IMR-90 (cell line): ENCODE results near the gene SETD3. TPM values are rescaled to one million over a fixed set of nuclear protein-coding genes. Genes with fewer than 3 reads are reported as not detected.

Experiments
- ATAC-seq: fragments of 200-7000 bp; cut with Tn5 transposase; 2 replicates; pipeline ENCODE4 v1.9.1; 2020; ENCODE audit warnings: low read depth, mild to moderate bottlenecking, moderate library complexity
- BruUV-seq: library from RNA; stranded (reverse); fragments of 400-500 nt; replicated peaks from 2 replicates; lab custom pipeline; 2021; lab: Mats Ljungman, UMichigan
- CTCF ChIA-PET: fragments of 300-600 bp; formaldehyde crosslinking; extraction: SDS; loops from one replicate; lab custom pipeline; 2021; ENCODE audit warnings: antibody characterized with exemption; lab: Yijun Ruan, JAX
- POLR2A ChIA-PET: fragments of 300-600 bp; sonication (Branson Sonifier 250); formaldehyde crosslinking; loops from one replicate; lab custom pipeline; 2022; ENCODE audit warnings: antibody characterized with exemption; ENCODE audit not compliant: unreplicated experiment; lab: Charles Lee
- DNase-seq: peaks from one replicate; pipeline ENCODE4 v3.0.0; 2013
- H2AFZ ChIP-seq: replicated peaks from 2 replicates; pipeline ENCODE3; 2013; ENCODE audit warnings: low read length, mild to moderate bottlenecking; ENCODE audit not compliant: poor library complexity
- H2AK5ac ChIP-seq: 2 replicates; pipeline ENCODE4 v1.6.1; 2013; ENCODE audit warnings: low read depth, low read length, inconsistent platforms
- H2AK9ac ChIP-seq: replicated peaks from 2 replicates; pipeline ENCODE3; 2013; ENCODE audit warnings: mild to moderate bottlenecking, low read depth, low read length, moderate library complexity; ENCODE audit not compliant: poor library complexity
- H2BK120ac ChIP-seq: 2 replicates; pipeline ENCODE4 v1.6.1; 2013; ENCODE audit warnings: low read depth, low read length, inconsistent platforms
- H2BK15ac ChIP-seq: 3 replicates; pipeline ENCODE4 v1.6.1; 2013; ENCODE audit warnings: low read depth, low read length, inconsistent platforms
- H2BK20ac ChIP-seq: 2 replicates; pipeline ENCODE4 v1.6.1; 2013; ENCODE audit warnings: low read depth, mild to moderate bottlenecking, inconsistent platforms, low read length, moderate library complexity
- H2BK5ac ChIP-seq: 2 replicates; pipeline ENCODE4 v1.6.1; 2013; ENCODE audit warnings: mild to moderate bottlenecking, low read depth, low read length, inconsistent platforms; ENCODE audit not compliant: poor library complexity, severe bottlenecking
- H3K14ac ChIP-seq: replicated peaks from 2 replicates; pipeline ENCODE4 v1.6.1; 2013; ENCODE audit warnings: low read depth, low read length, inconsistent platforms
- H3K18ac ChIP-seq: 2 replicates; pipeline ENCODE4 v1.6.1; 2013; ENCODE audit warnings: low read depth, low read length, control low read depth
- H3K23ac ChIP-seq: 2 replicates; pipeline ENCODE4 v1.6.1; 2013; ENCODE audit warnings: low read depth, low read length, inconsistent platforms
- H3K27ac ChIP-seq: 2 replicates; pipeline ENCODE4 v1.5.1; 2013; ENCODE audit warnings: mild to moderate bottlenecking, control low read depth, low read length; ENCODE audit not compliant: insufficient read depth
- H3K27me3 ChIP-seq: 2 replicates; pipeline ENCODE4 v1.6.1; 2013; ENCODE audit warnings: low read length; ENCODE audit not compliant: control insufficient read depth, insufficient read depth
- H3K36me3 ChIP-seq: 2 replicates; pipeline ENCODE4 v1.6.1; 2013; ENCODE audit warnings: low read length, mixed read lengths; ENCODE audit not compliant: control insufficient read depth, insufficient read depth
- H3K4ac ChIP-seq: 2 replicates; pipeline ENCODE4 v1.6.1; 2013; ENCODE audit warnings: low read depth, low read length, inconsistent platforms
- H3K4me1 ChIP-seq: 2 replicates; pipeline ENCODE4 v1.6.1; 2013; ENCODE audit warnings: low read length, mixed read lengths; ENCODE audit not compliant: control insufficient read depth, insufficient read depth
- H3K4me2 ChIP-seq: 2 replicates; pipeline ENCODE4 v1.6.1; 2013; ENCODE audit warnings: low read depth, mild to moderate bottlenecking, control low read depth, low read length, moderate library complexity
- H3K4me3 ChIP-seq: 2 replicates; pipeline ENCODE4 v1.5.1; 2013; ENCODE audit warnings: low read depth, mild to moderate bottlenecking, control low read depth, low read length, moderate library complexity; ENCODE audit not compliant: insufficient read depth
- H3K56ac ChIP-seq: 2 replicates; pipeline ENCODE4 v1.6.1; 2013; ENCODE audit warnings: low read length, inconsistent platforms; ENCODE audit not compliant: insufficient read depth; ENCODE audit errors: extremely low read depth
- H3K79me1 ChIP-seq, 2 experiments: 2 replicates each; pipeline ENCODE4 v1.6.1; 2013; ENCODE audit warnings: low read length in 2 of 2, inconsistent platforms in 1 of 2, low read depth in 1 of 2
- H3K9ac ChIP-seq: 2 replicates; pipeline ENCODE4 v1.6.1; 2013; ENCODE audit warnings: low read depth, low read length, control low read depth
- H3K9me1 ChIP-seq: 2 replicates; pipeline ENCODE4 v1.6.1; 2013; ENCODE audit warnings: low read length, inconsistent platforms; ENCODE audit not compliant: insufficient read depth
- H3K9me3 ChIP-seq: 2 replicates; pipeline ENCODE4 v1.6.1; 2013; ENCODE audit warnings: low read length; ENCODE audit not compliant: control insufficient read depth, insufficient read depth
- H4K20me1 ChIP-seq: 2 replicates; pipeline ENCODE4 v1.6.1; 2013; ENCODE audit warnings: low read length, inconsistent platforms; ENCODE audit not compliant: insufficient read depth
- H4K5ac ChIP-seq: 2 replicates; pipeline ENCODE4 v1.6.1; 2013; ENCODE audit warnings: mild to moderate bottlenecking, low read depth, low read length, control low read depth
- H4K8ac ChIP-seq, 2 experiments: 2 replicates each; pipeline ENCODE4 v1.6.1; 2013; ENCODE audit warnings: low read depth in 2 of 2, low read length in 2 of 2, control low read depth in 1 of 2, inconsistent platforms in 1 of 2
- H4K91ac ChIP-seq: 2 replicates; pipeline ENCODE4 v1.6.1; 2013; ENCODE audit warnings: low read depth, low read length, inconsistent platforms; ENCODE audit not compliant: insufficient read depth
- BHLHE40 ChIP-seq: fragments of 150-350 bp; IDR thresholded peaks from 2 replicates; pipeline ENCODE4 v1.6.1; 2016; ENCODE audit warnings: mild to moderate bottlenecking, low read depth, low read length
- CEBPB ChIP-seq: IDR thresholded peaks from 2 replicates; pipeline ENCODE4 v1.6.1; 2012; ENCODE audit warnings: low read depth, low read length, improper control_type of control experiment
- CHD1 ChIP-seq: IDR thresholded peaks from 2 replicates; pipeline ENCODE4 v1.6.1; 2012; ENCODE audit warnings: low read depth, low read length, improper control_type of control experiment
- ELK1 ChIP-seq: fragments of 150-350 bp; IDR thresholded peaks from 2 replicates; pipeline ENCODE4 v1.6.1; 2016; ENCODE audit warnings: low read depth, mild to moderate bottlenecking, low read length, moderate library complexity, borderline replicate concordance
- FOS ChIP-seq: fragments of 150-350 bp; IDR thresholded peaks from 2 replicates; pipeline ENCODE4 v1.6.1; 2016; ENCODE audit warnings: low read depth, low read length
- MAFK ChIP-seq: IDR thresholded peaks from 2 replicates; pipeline ENCODE4 v1.6.1; 2012; ENCODE audit warnings: low read depth, low read length, improper control_type of control experiment
- MAZ ChIP-seq: IDR thresholded peaks from 2 replicates; pipeline ENCODE4 v1.6.1; 2012; ENCODE audit warnings: low read depth, mild to moderate bottlenecking, low read length, improper control_type of control experiment, moderate library complexity, borderline replicate concordance
- MXI1 ChIP-seq: IDR thresholded peaks from 2 replicates; pipeline ENCODE4 v1.6.1; 2012; ENCODE audit warnings: low read depth, mild to moderate bottlenecking, low read length, moderate library complexity, borderline replicate concordance
- POLR2A ChIP-seq: IDR thresholded peaks from 2 replicates; pipeline ENCODE4 v1.6.1; 2012; ENCODE audit warnings: mild to moderate bottlenecking, low read depth, low read length
- RAD21 ChIP-seq: IDR thresholded peaks from 2 replicates; pipeline ENCODE4 v1.6.1; 2012; ENCODE audit warnings: low read length, improper control_type of control experiment
- RCOR1 ChIP-seq: IDR thresholded peaks from 2 replicates; pipeline ENCODE4 v1.6.1; 2012; ENCODE audit warnings: mild to moderate bottlenecking, low read length, improper control_type of control experiment; ENCODE audit not compliant: insufficient replicate concordance
- RFX5 ChIP-seq: IDR thresholded peaks from 2 replicates; pipeline ENCODE4 v1.8.0; 2012; ENCODE audit warnings: low read depth, mild to moderate bottlenecking, low read length, moderate library complexity
- SMC3 ChIP-seq: fragments of 150-350 bp; IDR thresholded peaks from 2 replicates; pipeline ENCODE4 v1.6.1; 2016; ENCODE audit warnings: low read depth, mild to moderate bottlenecking, antibody characterized with exemption, low read length, moderate library complexity
- WGBS, 2 experiments: methylation state at CpG; one replicate each; pipeline versions ENCODE4 v1.1.5 to v1.1.7; 2013; ENCODE audit warnings: missing lambda C conversion rate in 2 of 2; ENCODE audit not compliant: insufficient read length in 1 of 2; ENCODE audit errors: extremely low coverage in 2 of 2; 5-methylcytosine and 5-hydroxymethylcytosine counted together
- dilution Hi-C: fragments of 300-500 bp; cut with HindIII; formaldehyde crosslinking; loops from one replicate; pipeline ENCODE4 v1.14.3; 2018; ENCODE audit warnings: low sequenced_read_pairs; ENCODE audit not compliant: unreplicated experiment
- in situ Hi-C: fragments of 300-500 bp; cut with MboI; formaldehyde crosslinking; loops from 3 replicates; pipeline ENCODE4 v1.14.3; 2019; ENCODE audit warnings: low sequenced_read_pairs, inconsistent platforms, mixed read lengths
- intact Hi-C: fragments of 100-400 bp; cut with micrococcal nuclease; formaldehyde crosslinking; loops from 2 replicates; pipeline ENCODE4 v1.10.0; 2022
- polyA plus RNA-seq, 3 experiments: library from polyadenylated mRNA; depleted of rRNA; stranded (reverse); fragments of >200 nt; gene quantifications; 2 replicates each; pipeline ENCODE4 v1.2.3, GENCODE V29; 2012; ENCODE audit warnings: low replicate concordance in 1 of 3
- total RNA-seq: library from RNA; depleted of rRNA; stranded (reverse); fragments of >200 nt; gene quantifications from 2 replicates; pipeline ENCODE4 v1.2.3, GENCODE V29; 2012
- TF ChIP-seq, protein P1 (sequence below): fragments of 150-350 bp; IDR thresholded peaks from 2 replicates; pipeline ENCODE4 v1.6.1; 2017; ENCODE audit warnings: mild to moderate bottlenecking, antibody characterized with exemption, low read length, low read depth
- TF ChIP-seq, protein P2 (sequence below): conservative IDR thresholded peaks from 2 replicates; pipeline ENCODE4 v1.5.1; 2012; ENCODE audit warnings: mild to moderate bottlenecking, low read depth, low read length, improper control_type of control experiment

SETD3 gene
- total and polyA plus RNA-seq, 2 of the 4 experiments (the other 2 are of a cell fraction) = 18.8 to 31.9 TPM

DNA sequence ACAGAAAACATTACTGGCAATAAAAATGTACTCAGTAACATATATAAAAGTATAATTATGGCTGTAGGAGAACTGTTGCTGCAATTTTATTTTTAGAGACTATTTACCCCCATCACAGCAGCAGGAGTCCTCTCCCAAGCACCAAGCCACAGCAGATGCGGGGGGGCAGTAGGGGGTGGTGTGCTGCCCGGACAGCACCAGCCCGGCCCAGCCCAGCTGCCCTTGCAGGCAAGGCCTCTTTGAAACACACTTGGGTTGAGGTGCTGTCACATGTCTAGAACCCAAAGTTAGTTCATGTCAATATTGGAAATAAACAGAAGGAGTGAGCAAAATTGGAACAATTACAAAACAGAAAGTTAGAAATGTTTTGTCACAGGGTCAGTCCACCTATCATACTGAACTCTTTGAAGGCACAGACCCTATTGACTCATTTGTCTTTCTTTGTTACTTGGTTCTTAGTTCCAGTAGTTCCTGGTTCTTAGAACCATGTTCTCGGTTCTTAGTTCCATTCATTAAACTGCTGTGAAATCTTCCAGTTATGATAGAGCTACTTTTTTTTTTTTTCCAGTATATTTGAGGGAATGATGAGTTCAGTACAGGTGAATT is 23.3 kb upstream of the SETD3 start:
- Histone ChIP-seq H2AK5ac (no peak overlapping the region), H2BK20ac (no peak overlapping the region), H2AFZ (no peak overlapping the region), H3K9ac (no peak overlapping the region), H2BK5ac (no peak overlapping the region), H3K4me2 (no peak overlapping the region), H4K5ac (no peak overlapping the region), H2BK120ac (no peak overlapping the region), H3K79me1 (peaks cover 10 to 34% of the 10 kb centered on the region in 2 experiments; a peak in 2 of 4 replicates), H3K36me3 (peaks cover 69% of the 10 kb centered on the region), H3K27ac (no peak overlapping the region), H3K4ac (no peak overlapping the region), H3K23ac (no peak overlapping the region), H3K9me3 (no peaks in the 10 kb centered on the region), H2AK9ac (no peak overlapping the region), H4K20me1 (peaks cover 10% of the 10 kb centered on the region), H3K56ac (no peak overlapping the region), H3K4me3 (no peak overlapping the region), H4K91ac (no peak overlapping the region), H3K18ac (no peak overlapping the region), H3K9me1 (peaks cover 3% of the 10 kb centered on the region; the same call in 1 of the 2 replicates), H4K8ac (no peak overlapping the region), H2BK15ac (no peak overlapping the region), H3K27me3 (no peaks in the 10 kb centered on the region), H3K4me1 (no peaks in the 10 kb centered on the region), H3K14ac (no peak overlapping the region)
- no TSS peak for BruUV-seq
- intact Hi-C loops (no loop called here), dilution Hi-C loops (no loop called here), in situ Hi-C loops (no loop called here)
- CTCF ChIA-PET = no interaction called here
- no CpG with 5 or more reads among the region's 4 CpGs for WGBS, 2 experiments
- TF ChIP-seq MXI1 (no peak), ELK1 (no peak), CHD1 (no peak), RAD21 (no peak), POLR2A (no peak), MAFK (no peak), MAZ (no peak), BHLHE40 (no peak), SMC3 (no peak), CEBPB (no peak), FOS (no peak), RCOR1 (no peak), RFX5 (no peak)
- TF ChIP-seq, protein P1, sequence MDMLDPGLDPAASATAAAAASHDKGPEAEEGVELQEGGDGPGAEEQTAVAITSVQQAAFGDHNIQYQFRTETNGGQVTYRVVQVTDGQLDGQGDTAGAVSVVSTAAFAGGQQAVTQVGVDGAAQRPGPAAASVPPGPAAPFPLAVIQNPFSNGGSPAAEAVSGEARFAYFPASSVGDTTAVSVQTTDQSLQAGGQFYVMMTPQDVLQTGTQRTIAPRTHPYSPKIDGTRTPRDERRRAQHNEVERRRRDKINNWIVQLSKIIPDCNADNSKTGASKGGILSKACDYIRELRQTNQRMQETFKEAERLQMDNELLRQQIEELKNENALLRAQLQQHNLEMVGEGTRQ = no peak
- TF ChIP-seq, protein P2, sequence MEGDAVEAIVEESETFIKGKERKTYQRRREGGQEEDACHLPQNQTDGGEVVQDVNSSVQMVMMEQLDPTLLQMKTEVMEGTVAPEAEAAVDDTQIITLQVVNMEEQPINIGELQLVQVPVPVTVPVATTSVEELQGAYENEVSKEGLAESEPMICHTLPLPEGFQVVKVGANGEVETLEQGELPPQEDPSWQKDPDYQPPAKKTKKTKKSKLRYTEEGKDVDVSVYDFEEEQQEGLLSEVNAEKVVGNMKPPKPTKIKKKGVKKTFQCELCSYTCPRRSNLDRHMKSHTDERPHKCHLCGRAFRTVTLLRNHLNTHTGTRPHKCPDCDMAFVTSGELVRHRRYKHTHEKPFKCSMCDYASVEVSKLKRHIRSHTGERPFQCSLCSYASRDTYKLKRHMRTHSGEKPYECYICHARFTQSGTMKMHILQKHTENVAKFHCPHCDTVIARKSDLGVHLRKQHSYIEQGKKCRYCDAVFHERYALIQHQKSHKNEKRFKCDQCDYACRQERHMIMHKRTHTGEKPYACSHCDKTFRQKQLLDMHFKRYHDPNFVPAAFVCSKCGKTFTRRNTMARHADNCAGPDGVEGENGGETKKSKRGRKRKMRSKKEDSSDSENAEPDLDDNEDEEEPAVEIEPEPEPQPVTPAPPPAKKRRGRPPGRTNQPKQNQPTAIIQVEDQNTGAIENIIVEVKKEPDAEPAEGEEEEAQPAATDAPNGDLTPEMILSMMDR = no peak
- ATAC-seq = no peak
- POLR2A ChIA-PET = no interaction called here
- no peak for DNase-seq
